AG04449 (cell line): ENCODE data around the gene FAT1.

Source experiments
- CTCF ChIA-PET: fragments of 350-600 bp; formaldehyde crosslinking; extraction: SDS; loops from one replicate; lab custom pipeline; 2021; ENCODE audit warnings: antibody characterized with exemption; lab: Yijun Ruan, JAX
- POLR2A ChIA-PET: fragments of 400-600, 350-600 bp; formaldehyde crosslinking; extraction: SDS; loops from one replicate; lab custom pipeline; 2020; ENCODE audit warnings: antibody characterized with exemption, inconsistent platforms; lab: Yijun Ruan, JAX
- DNase-seq: peaks from one replicate; pipeline ENCODE4 v3.0.0-alpha.2; 2010; ENCODE audit warnings: low read depth, low spot score
- H3K4me3 ChIP-seq: 2 replicates; pipeline ENCODE4 v1.5.1; 2011; ENCODE audit warnings: low read depth, mild to moderate bottlenecking, control low read depth, low read length
- TF ChIP-seq, protein P1 (sequence below): IDR thresholded peaks from one replicate; pipeline ENCODE4 v1.5.1; 2011; ENCODE audit warnings: mild to moderate bottlenecking, moderate library complexity, low read length, control low read depth, inconsistent platforms; ENCODE audit not compliant: insufficient read depth; ENCODE audit errors: missing control alignments

Gene FAT1

DNA sequence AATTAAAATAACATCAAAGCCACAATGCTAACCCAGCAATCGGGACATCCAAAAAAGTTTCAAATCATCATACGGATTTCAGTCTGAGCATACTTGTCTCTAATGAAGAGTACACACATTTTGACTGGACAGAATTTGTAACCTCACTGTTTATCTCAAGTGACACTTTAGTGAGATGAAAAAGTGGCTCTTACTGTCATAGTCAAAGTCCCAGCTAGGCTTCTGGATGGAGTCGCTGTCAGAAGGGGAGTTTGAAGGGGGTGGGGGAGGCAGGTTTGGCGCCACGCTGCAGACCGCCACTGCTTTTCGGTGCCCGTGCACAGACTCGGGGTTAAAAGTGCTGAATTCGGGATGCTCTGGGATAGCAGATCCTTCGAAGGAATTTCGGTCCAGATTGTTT is 127.3 kb downstream of the FAT1 start:
- ChIA-PET CTCF (interaction anchor here (1.0 to 7.2 kb wide), 3 partner anchors 8 to 300 kb away, joined by 3 to 60 read pairs (median 5); no protein-coding TSS in a partner anchor), POLR2A (interaction anchor here (0.6 kb wide), 1 partner anchor 26 kb away, joined by 3 read pairs; no protein-coding TSS in a partner anchor)
- TF ChIP-seq, protein P1, sequence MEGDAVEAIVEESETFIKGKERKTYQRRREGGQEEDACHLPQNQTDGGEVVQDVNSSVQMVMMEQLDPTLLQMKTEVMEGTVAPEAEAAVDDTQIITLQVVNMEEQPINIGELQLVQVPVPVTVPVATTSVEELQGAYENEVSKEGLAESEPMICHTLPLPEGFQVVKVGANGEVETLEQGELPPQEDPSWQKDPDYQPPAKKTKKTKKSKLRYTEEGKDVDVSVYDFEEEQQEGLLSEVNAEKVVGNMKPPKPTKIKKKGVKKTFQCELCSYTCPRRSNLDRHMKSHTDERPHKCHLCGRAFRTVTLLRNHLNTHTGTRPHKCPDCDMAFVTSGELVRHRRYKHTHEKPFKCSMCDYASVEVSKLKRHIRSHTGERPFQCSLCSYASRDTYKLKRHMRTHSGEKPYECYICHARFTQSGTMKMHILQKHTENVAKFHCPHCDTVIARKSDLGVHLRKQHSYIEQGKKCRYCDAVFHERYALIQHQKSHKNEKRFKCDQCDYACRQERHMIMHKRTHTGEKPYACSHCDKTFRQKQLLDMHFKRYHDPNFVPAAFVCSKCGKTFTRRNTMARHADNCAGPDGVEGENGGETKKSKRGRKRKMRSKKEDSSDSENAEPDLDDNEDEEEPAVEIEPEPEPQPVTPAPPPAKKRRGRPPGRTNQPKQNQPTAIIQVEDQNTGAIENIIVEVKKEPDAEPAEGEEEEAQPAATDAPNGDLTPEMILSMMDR = no peak
- no peak for DNase-seq
- H3K4me3 ChIP-seq = no peak overlapping the region

DNA sequence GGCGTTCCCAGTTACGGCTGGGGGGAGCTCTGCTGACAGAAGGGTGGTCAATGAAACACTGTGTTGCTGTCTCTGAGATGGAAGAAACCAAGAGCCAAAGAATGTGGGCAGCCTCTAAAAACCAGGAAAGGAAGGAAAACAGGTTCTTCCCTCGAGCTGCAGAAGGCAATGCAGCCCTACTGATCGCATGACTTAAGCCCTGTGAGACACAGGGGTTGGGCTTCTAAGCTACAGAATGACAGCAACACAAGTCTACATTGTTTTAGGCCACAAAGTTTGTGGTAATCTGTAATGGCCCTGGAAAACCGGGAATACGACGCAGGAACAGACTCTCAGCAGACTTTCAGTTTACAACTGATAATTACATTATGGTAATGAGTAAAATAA is 130.1 kb downstream of the FAT1 start:
- no peak overlapping the region for H3K4me3 ChIP-seq
- CTCF ChIA-PET = interaction anchor here (0.7 to 2.5 kb wide), 2 partner anchors 8 to 13 kb away, joined by 4 to 9 read pairs; no protein-coding TSS in a partner anchor
- POLR2A ChIA-PET = no interaction called here
- TF ChIP-seq, protein P1 = no peak
- DNase-seq = no peak

DNA sequence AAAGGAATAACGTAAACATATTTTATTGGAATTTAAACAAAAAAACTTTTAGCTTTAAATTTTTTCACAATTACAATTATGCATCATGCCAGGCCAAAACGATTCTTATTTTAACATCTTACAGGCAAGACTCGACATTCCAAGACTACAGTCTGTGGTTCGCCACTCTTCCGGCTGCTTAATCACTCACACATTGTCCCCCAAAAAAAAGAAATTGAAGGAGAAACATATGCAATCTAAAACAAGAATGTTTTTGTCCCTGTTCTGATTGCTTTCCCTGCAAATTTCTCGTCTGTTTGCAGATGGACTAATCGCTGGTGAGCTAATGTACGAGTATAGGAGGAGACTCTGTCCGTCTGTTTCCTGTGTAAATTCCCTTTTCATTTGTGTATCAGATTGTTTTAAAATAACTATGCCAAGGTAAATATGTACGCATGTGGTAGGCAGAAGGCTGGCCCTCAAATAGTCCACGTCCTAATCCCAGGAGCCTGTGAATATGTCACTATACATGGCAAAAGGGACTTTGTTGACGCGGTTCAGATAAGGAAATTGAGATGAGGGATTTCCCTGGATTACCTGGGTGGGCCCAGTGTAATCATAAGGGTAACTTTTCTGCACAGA is 130.6 kb downstream of the FAT1 start:
- no peak overlapping the region for H3K4me3 ChIP-seq
- CTCF ChIA-PET = interaction anchor here (0.7 to 2.5 kb wide), 7 partner anchors 8 to 297 kb away, joined by 3 to 9 read pairs (median 4); no protein-coding TSS in a partner anchor
- POLR2A ChIA-PET = no interaction called here
- peak; percentile 31 for DNase-seq
- TF ChIP-seq, protein P1 = no peak

DNA sequence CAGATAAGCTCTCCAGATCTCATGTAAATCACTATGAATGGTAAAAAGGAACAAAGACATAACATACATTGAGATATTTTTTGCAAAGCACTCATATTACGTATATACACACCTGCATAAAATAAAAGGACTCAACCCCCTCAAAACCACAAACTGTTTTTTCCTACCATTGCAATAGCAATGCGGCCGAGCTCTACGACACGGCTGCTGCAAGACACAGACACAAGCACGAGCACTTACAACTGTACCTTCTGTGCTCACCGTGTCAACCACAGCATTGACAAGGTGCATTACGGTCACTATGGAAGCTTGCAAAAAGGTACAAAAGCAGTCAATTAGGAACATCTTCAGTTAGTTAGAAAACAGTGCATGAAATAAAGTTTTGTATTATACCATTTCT is 131.2 kb downstream of the FAT1 start:
- TF ChIP-seq, protein P1 = no peak
- POLR2A ChIA-PET = no interaction called here
- H3K4me3 ChIP-seq = no peak overlapping the region
- CTCF ChIA-PET = interaction anchor here (0.8 to 2.5 kb wide), 7 partner anchors 10 to 296 kb away, joined by 3 to 9 read pairs (median 4); no protein-coding TSS in a partner anchor
- DNase-seq = no peak

DNA sequence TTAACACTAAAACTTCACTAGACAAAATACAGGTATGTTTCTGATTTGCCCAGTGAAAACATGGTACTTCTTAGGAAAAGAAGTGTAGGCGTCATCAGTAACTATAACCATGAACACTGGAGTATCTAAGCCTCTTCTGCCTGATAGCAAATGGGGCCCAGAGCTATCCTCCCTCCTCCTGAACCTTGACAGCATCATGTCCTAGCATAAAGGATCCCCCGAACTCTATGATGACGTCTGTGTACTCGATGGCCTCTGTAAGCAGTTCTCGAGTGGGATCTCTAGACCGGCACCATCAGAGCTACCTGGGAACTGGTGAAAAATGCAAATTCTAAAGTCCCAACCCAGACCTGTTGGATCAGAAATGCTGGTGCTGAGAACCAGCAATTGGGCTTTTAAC is 132.0 kb downstream of the FAT1 start:
- TF ChIP-seq, protein P1 = no peak
- no peak for DNase-seq
- CTCF ChIA-PET = interaction anchor here (0.8 to 2.5 kb wide), 4 partner anchors 9 to 295 kb away, joined by 4 to 9 read pairs (median 5); no protein-coding TSS in a partner anchor
- POLR2A ChIA-PET = no interaction called here
- H3K4me3 ChIP-seq = no peak overlapping the region

DNA sequence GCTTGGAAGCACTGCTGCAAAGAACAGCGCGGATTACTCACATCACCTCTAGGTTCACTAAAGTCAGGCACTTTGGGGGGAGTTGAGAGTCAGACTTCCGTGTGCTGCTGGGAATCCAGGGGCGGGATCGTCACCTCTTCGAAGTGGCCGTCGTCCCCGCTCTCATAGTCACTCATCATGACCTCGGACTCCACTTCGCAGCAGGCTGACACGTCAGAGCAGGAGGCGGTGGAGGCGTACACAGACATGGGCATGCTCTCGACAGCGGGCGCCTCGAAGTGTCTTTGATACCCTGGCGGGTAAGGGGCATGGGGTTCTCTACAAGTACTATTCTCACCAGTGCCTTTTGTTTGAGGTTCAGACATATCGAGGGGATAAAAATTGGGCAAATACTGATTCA is 135.2 kb downstream of the FAT1 start:
- TF ChIP-seq, protein P1 = no peak
- H3K4me3 ChIP-seq = no peak overlapping the region
- no peak for DNase-seq
- POLR2A ChIA-PET = no interaction called here
- CTCF ChIA-PET = interaction anchor here (1.0 to 5.6 kb wide), 9 partner anchors 10 to 292 kb away, joined by 3 to 60 read pairs (median 13); no protein-coding TSS in a partner anchor
